ENCODE measurements around the gene IFIH1.

The IFIH1 gene

GRCh38 chr2:162261032-162261945 lies 57.2 kb downstream of the IFIH1 start:
- Histone ChIP-seq H3K36me3 (ENCODE audit: control insufficient read depth in 1 of 2, insufficient read depth in 2 of 2, low read length in 2 of 2) (peaks cover 8 to 9% of the 10 kb centered on the region in 2 donors), H3K4me3 (ENCODE audit: low read depth in 1 of 2, low read length in 2 of 2) (no peak overlapping the region), H3K4me1 (ENCODE audit: control insufficient read depth in 1 of 2, insufficient read depth in 2 of 2, low read length in 2 of 2) (peaks cover 0 to 5% of the 10 kb centered on the region in 2 donors), H3K27ac (ENCODE audit: low read depth, low read length) (peak overlapping the region; percentile 13), H3K9me3 (ENCODE audit: control insufficient read depth in 1 of 2, low read length in 2 of 2) (no peaks in the 10 kb centered on the region), H3K9ac (ENCODE audit: low read depth in 1 of 2, low read length in 2 of 2) (no peak overlapping the region), H3K27me3 (ENCODE audit: control insufficient read depth in 1 of 2, insufficient read depth in 2 of 2, low read length in 2 of 2) (no peaks in the 10 kb centered on the region)

GRCh38 chr2:162258686-162259085 lies 59.8 kb downstream of the IFIH1 start:
- no peaks in the 10 kb centered on the region for H3K27me3 ChIP-seq (ENCODE audit: control insufficient read depth in 1 of 2, insufficient read depth in 2 of 2, low read length in 2 of 2)
- H3K9me3 ChIP-seq (ENCODE audit: control insufficient read depth in 1 of 2, low read length in 2 of 2): no peaks in the 10 kb centered on the region
- no peak overlapping the region for H3K27ac ChIP-seq (ENCODE audit: low read depth, low read length)

GRCh38 chr2:162258169-162258568 lies 60.3 kb downstream of the IFIH1 start:
- no peak overlapping the region for H3K27ac ChIP-seq (ENCODE audit: low read depth, low read length)
- peaks cover 0 to 5% of the 10 kb centered on the region in 2 donors for H3K4me1 ChIP-seq (ENCODE audit: control insufficient read depth in 1 of 2, insufficient read depth in 2 of 2, low read length in 2 of 2)
- no peaks in the 10 kb centered on the region for H3K36me3 ChIP-seq (ENCODE audit: control insufficient read depth in 1 of 2, insufficient read depth in 2 of 2, low read length in 2 of 2)

More at GRCh38 chr2:162258686-162259085, 59.8 kb downstream of the IFIH1 start:
- H3K4me3 ChIP-seq (ENCODE audit: low read depth in 1 of 2, low read length in 2 of 2): no peak overlapping the region
- H3K4me1 ChIP-seq (ENCODE audit: control insufficient read depth in 1 of 2, insufficient read depth in 2 of 2, low read length in 2 of 2): peaks cover 0 to 5% of the 10 kb centered on the region in 2 donors
- H3K36me3 ChIP-seq (ENCODE audit: control insufficient read depth in 1 of 2, insufficient read depth in 2 of 2, low read length in 2 of 2): no peaks in the 10 kb centered on the region
- no peak overlapping the region for H3K9ac ChIP-seq (ENCODE audit: low read depth in 1 of 2, low read length in 2 of 2)

GRCh38 chr2:162257425-162257824 lies 61.1 kb downstream of the IFIH1 start:
- Histone ChIP-seq H3K36me3 (ENCODE audit: control insufficient read depth in 1 of 2, insufficient read depth in 2 of 2, low read length in 2 of 2) (no peaks in the 10 kb centered on the region), H3K9me3 (ENCODE audit: control insufficient read depth in 1 of 2, low read length in 2 of 2) (no peaks in the 10 kb centered on the region), H3K27me3 (ENCODE audit: control insufficient read depth in 1 of 2, insufficient read depth in 2 of 2, low read length in 2 of 2) (no peaks in the 10 kb centered on the region), H3K4me3 (ENCODE audit: low read depth in 1 of 2, low read length in 2 of 2) (no peak overlapping the region), H3K4me1 (ENCODE audit: control insufficient read depth in 1 of 2, insufficient read depth in 2 of 2, low read length in 2 of 2) (peaks cover 0 to 5% of the 10 kb centered on the region in 2 donors), H3K27ac (ENCODE audit: low read depth, low read length) (no peak overlapping the region), H3K9ac (ENCODE audit: low read depth in 1 of 2, low read length in 2 of 2) (no peak overlapping the region)

More at GRCh38 chr2:162258169-162258568, 60.3 kb downstream of the IFIH1 start:
- H3K4me3 ChIP-seq (ENCODE audit: low read depth in 1 of 2, low read length in 2 of 2): no peak overlapping the region
- no peak overlapping the region for H3K9ac ChIP-seq (ENCODE audit: low read depth in 1 of 2, low read length in 2 of 2)
- no peaks in the 10 kb centered on the region for H3K27me3 ChIP-seq (ENCODE audit: control insufficient read depth in 1 of 2, insufficient read depth in 2 of 2, low read length in 2 of 2)
- no peaks in the 10 kb centered on the region for H3K9me3 ChIP-seq (ENCODE audit: control insufficient read depth in 1 of 2, low read length in 2 of 2)

GRCh38 chr2:162256591-162256991 lies 61.9 kb downstream of the IFIH1 start:
- no peaks in the 10 kb centered on the region for H3K9me3 ChIP-seq (ENCODE audit: control insufficient read depth in 1 of 2, low read length in 2 of 2)
- H3K36me3 ChIP-seq (ENCODE audit: control insufficient read depth in 1 of 2, insufficient read depth in 2 of 2, low read length in 2 of 2): no peaks in the 10 kb centered on the region
- no peak overlapping the region for H3K27ac ChIP-seq (ENCODE audit: low read depth, low read length)
- peaks cover 0 to 4% of the 10 kb centered on the region in 2 donors for H3K4me1 ChIP-seq (ENCODE audit: control insufficient read depth in 1 of 2, insufficient read depth in 2 of 2, low read length in 2 of 2)
- H3K27me3 ChIP-seq (ENCODE audit: control insufficient read depth in 1 of 2, insufficient read depth in 2 of 2, low read length in 2 of 2): no peaks in the 10 kb centered on the region
- no peak overlapping the region for H3K4me3 ChIP-seq (ENCODE audit: low read depth in 1 of 2, low read length in 2 of 2)
- no peak overlapping the region for H3K9ac ChIP-seq (ENCODE audit: low read depth in 1 of 2, low read length in 2 of 2)

GRCh38 chr2:162254236-162254871 lies 64.1 kb downstream of the IFIH1 start:
- H3K27ac ChIP-seq (ENCODE audit: low read depth, low read length): no peak overlapping the region
- no peaks in the 10 kb centered on the region for H3K9me3 ChIP-seq (ENCODE audit: control insufficient read depth in 1 of 2, low read length in 2 of 2)
- no peak overlapping the region for H3K4me3 ChIP-seq (ENCODE audit: low read depth in 1 of 2, low read length in 2 of 2)
- H3K9ac ChIP-seq (ENCODE audit: low read depth in 1 of 2, low read length in 2 of 2): no peak overlapping the region
- no peaks in the 10 kb centered on the region for H3K27me3 ChIP-seq (ENCODE audit: control insufficient read depth in 1 of 2, insufficient read depth in 2 of 2, low read length in 2 of 2)
- no peaks in the 10 kb centered on the region for H3K4me1 ChIP-seq (ENCODE audit: control insufficient read depth in 1 of 2, insufficient read depth in 2 of 2, low read length in 2 of 2)
- no peaks in the 10 kb centered on the region for H3K36me3 ChIP-seq (ENCODE audit: control insufficient read depth in 1 of 2, insufficient read depth in 2 of 2, low read length in 2 of 2)

- H3K9ac ChIP-seq (ENCODE audit: low read depth in 1 of 2, low read length in 2 of 2): no peak overlapping the region
- H3K4me3 ChIP-seq (ENCODE audit: low read depth in 1 of 2, low read length in 2 of 2): no peak overlapping the region
- no peak overlapping the region for H3K27ac ChIP-seq (ENCODE audit: low read depth, low read length)
- no peaks in the 10 kb centered on the region for H3K36me3 ChIP-seq (ENCODE audit: control insufficient read depth in 1 of 2, insufficient read depth in 2 of 2, low read length in 2 of 2)
- H3K4me1 ChIP-seq (ENCODE audit: control insufficient read depth in 1 of 2, insufficient read depth in 2 of 2, low read length in 2 of 2): no peaks in the 10 kb centered on the region
- H3K27me3 ChIP-seq (ENCODE audit: control insufficient read depth in 1 of 2, insufficient read depth in 2 of 2, low read length in 2 of 2): no peaks in the 10 kb centered on the region
- no peaks in the 10 kb centered on the region for H3K9me3 ChIP-seq (ENCODE audit: control insufficient read depth in 1 of 2, low read length in 2 of 2)
These were observed 65.0 kb downstream of the IFIH1 start for GRCh38 chr2:162253435-162253834.

- Histone ChIP-seq H3K9ac (ENCODE audit: low read depth in 1 of 2, low read length in 2 of 2) (no peak overlapping the region), H3K36me3 (ENCODE audit: control insufficient read depth in 1 of 2, insufficient read depth in 2 of 2, low read length in 2 of 2) (no peaks in the 10 kb centered on the region), H3K27me3 (ENCODE audit: control insufficient read depth in 1 of 2, insufficient read depth in 2 of 2, low read length in 2 of 2) (no peaks in the 10 kb centered on the region), H3K9me3 (ENCODE audit: control insufficient read depth in 1 of 2, low read length in 2 of 2) (no peaks in the 10 kb centered on the region), H3K4me1 (ENCODE audit: control insufficient read depth in 1 of 2, insufficient read depth in 2 of 2, low read length in 2 of 2) (no peaks in the 10 kb centered on the region), H3K4me3 (ENCODE audit: low read depth in 1 of 2, low read length in 2 of 2) (no peak overlapping the region), H3K27ac (ENCODE audit: low read depth, low read length) (no peak overlapping the region)
These were observed 66.3 kb downstream of the IFIH1 start for GRCh38 chr2:162252153-162252552.

GRCh38 chr2:162245781-162246180 lies 72.7 kb downstream of the IFIH1 start:
- H3K36me3 ChIP-seq (ENCODE audit: control insufficient read depth in 1 of 2, insufficient read depth in 2 of 2, low read length in 2 of 2): no peaks in the 10 kb centered on the region
- no peaks in the 10 kb centered on the region for H3K27me3 ChIP-seq (ENCODE audit: control insufficient read depth in 1 of 2, insufficient read depth in 2 of 2, low read length in 2 of 2)
- no peaks in the 10 kb centered on the region for H3K9me3 ChIP-seq (ENCODE audit: control insufficient read depth in 1 of 2, low read length in 2 of 2)
- H3K9ac ChIP-seq (ENCODE audit: low read depth in 1 of 2, low read length in 2 of 2): no peak overlapping the region
- no peak overlapping the region for H3K4me3 ChIP-seq (ENCODE audit: low read depth in 1 of 2, low read length in 2 of 2)
- no peak overlapping the region for H3K27ac ChIP-seq (ENCODE audit: low read depth, low read length)
- no peaks in the 10 kb centered on the region for H3K4me1 ChIP-seq (ENCODE audit: control insufficient read depth in 1 of 2, insufficient read depth in 2 of 2, low read length in 2 of 2)

GRCh38 chr2:162245061-162245460 lies 73.4 kb downstream of the IFIH1 start:
- Histone ChIP-seq H3K27me3 (ENCODE audit: control insufficient read depth in 1 of 2, insufficient read depth in 2 of 2, low read length in 2 of 2) (peaks cover 0 to 4% of the 10 kb centered on the region in 2 donors), H3K27ac (ENCODE audit: low read depth, low read length) (no peak overlapping the region), H3K4me1 (ENCODE audit: control insufficient read depth in 1 of 2, insufficient read depth in 2 of 2, low read length in 2 of 2) (no peaks in the 10 kb centered on the region), H3K4me3 (ENCODE audit: low read depth in 1 of 2, low read length in 2 of 2) (no peak overlapping the region), H3K9me3 (ENCODE audit: control insufficient read depth in 1 of 2, low read length in 2 of 2) (no peaks in the 10 kb centered on the region), H3K9ac (ENCODE audit: low read depth in 1 of 2, low read length in 2 of 2) (no peak overlapping the region), H3K36me3 (ENCODE audit: control insufficient read depth in 1 of 2, insufficient read depth in 2 of 2, low read length in 2 of 2) (no peaks in the 10 kb centered on the region)

Measured in duodenal mucosa (tissue), 2 donors.